Astrocyte (in vitro differentiated cells and primary cell): ENCODE results near the gene SCYGR8.

Experiments used
- EZH2 ChIP-seq: IDR thresholded peaks from 2 replicates; pipeline ENCODE4 v1.6.1; 2012; ENCODE audit warnings: mild to moderate bottlenecking, low read length, inconsistent platforms; ENCODE audit not compliant: insufficient read depth
- TF ChIP-seq, protein P1 (sequence below): IDR thresholded peaks from 2 replicates; pipeline ENCODE4 v1.5.1; 2011; ENCODE audit warnings: low read depth, mild to moderate bottlenecking, inconsistent platforms, low read length, moderate library complexity; ENCODE audit not compliant: insufficient read depth

DNA sequence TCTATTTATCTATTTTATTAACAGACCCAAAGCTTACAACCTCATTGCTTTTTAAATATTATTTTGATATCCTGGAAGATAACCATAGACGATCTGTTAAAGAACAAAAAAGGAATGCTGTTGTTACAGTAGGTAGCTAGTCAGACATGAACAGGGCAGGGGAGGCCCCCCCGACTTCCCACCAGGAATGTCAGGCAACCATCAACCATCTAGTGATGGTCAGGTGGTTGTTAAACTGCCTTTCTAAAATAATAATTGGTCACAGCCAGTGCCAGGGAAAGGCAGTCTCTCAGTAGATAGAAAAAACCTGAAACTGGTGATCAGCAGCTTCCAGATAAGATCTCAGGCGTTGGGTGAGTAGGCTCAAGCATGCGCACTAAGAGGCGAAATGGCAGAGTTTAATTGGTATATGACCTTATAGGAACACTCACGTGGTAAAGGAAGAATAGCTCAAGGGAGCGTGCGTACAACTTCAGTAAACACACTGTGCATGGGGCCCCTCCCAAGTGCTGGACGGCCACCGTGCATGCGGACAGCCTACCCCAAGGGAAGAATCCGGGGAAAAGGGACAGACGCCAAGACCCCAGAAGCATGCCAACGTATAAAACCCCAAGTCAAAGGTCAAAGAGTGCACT is 35.4 kb downstream of the SCYGR8 start:
- TF ChIP-seq, protein P1, sequence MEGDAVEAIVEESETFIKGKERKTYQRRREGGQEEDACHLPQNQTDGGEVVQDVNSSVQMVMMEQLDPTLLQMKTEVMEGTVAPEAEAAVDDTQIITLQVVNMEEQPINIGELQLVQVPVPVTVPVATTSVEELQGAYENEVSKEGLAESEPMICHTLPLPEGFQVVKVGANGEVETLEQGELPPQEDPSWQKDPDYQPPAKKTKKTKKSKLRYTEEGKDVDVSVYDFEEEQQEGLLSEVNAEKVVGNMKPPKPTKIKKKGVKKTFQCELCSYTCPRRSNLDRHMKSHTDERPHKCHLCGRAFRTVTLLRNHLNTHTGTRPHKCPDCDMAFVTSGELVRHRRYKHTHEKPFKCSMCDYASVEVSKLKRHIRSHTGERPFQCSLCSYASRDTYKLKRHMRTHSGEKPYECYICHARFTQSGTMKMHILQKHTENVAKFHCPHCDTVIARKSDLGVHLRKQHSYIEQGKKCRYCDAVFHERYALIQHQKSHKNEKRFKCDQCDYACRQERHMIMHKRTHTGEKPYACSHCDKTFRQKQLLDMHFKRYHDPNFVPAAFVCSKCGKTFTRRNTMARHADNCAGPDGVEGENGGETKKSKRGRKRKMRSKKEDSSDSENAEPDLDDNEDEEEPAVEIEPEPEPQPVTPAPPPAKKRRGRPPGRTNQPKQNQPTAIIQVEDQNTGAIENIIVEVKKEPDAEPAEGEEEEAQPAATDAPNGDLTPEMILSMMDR: no peak
- TF ChIP-seq EZH2: no peak
